H1 (cell line): Measurements from ENCODE around the gene TTLL7. TPM values are rescaled to one million over a fixed set of nuclear protein-coding genes. Genes with fewer than 3 reads are reported as not detected.

Experiments used
- BACH1 ChIP-seq: IDR thresholded peaks from 2 replicates; pipeline ENCODE4 v1.6.1; 2012; ENCODE audit warnings: low read length, improper control_type of control experiment
- BCL11A ChIP-seq, 2 experiments: IDR thresholded peaks; one replicate each; pipeline ENCODE4 v1.6.1; 2011; ENCODE audit warnings: low read depth in 2 of 2, low read length in 2 of 2, mild to moderate bottlenecking in 2 of 2
- NANOG ChIP-seq: IDR thresholded peaks from 2 replicates; pipeline ENCODE4 v1.6.1; 2011; ENCODE audit warnings: low read length, low read depth, mild to moderate bottlenecking, inconsistent platforms; ENCODE audit not compliant: insufficient read depth, poor library complexity, severe bottlenecking
- SP2 ChIP-seq: IDR thresholded peaks from 2 replicates; pipeline ENCODE4 v1.6.1; 2012; ENCODE audit warnings: mild to moderate bottlenecking, low read length, inconsistent platforms
- TEAD4 ChIP-seq: IDR thresholded peaks from 2 replicates; pipeline ENCODE4 v1.6.1; 2012; ENCODE audit warnings: low read depth, low read length, inconsistent platforms, mixed read lengths
- polyA plus RNA-seq, 7 experiments: library from polyadenylated mRNA; depleted of rRNA in 3 of 7; stranded (reverse) in 5 of 7; unstranded in 2 of 7; fragments of >200 nt in 5 of 7; fragments of 200-250 nt in 2 of 7; gene quantifications; 1 replicate in 5 of 7; 2 replicates in 1 of 7; 4 replicates in 1 of 7; pipeline versions ENCODE4 v1.2.1 to v1.2.3, GENCODE V29; 2011 to 2013; ENCODE audit warnings: missing spikeins in 2 of 7, mixed read lengths in 2 of 7
- total RNA-seq: library from RNA; stranded (reverse); fragmentation: NEBNext Ultra II Directional; extraction: Animal tissue kit (Norgen Biotek cat#: 25700); gene quantifications from 2 replicates; pipeline ENCODE4 v1.2.1, GENCODE V29; 2021
- TF ChIP-seq, protein P1 (sequence below): IDR thresholded peaks from 2 replicates; pipeline ENCODE4 v1.6.1; 2012; ENCODE audit warnings: inconsistent platforms

TTLL7 gene
- total and polyA plus RNA-seq, 2 of the 8 experiments (the other 6 are each of a cell fraction or from before 2014, with no cell fraction given) = 1.9 to 7.9 TPM

DNA sequence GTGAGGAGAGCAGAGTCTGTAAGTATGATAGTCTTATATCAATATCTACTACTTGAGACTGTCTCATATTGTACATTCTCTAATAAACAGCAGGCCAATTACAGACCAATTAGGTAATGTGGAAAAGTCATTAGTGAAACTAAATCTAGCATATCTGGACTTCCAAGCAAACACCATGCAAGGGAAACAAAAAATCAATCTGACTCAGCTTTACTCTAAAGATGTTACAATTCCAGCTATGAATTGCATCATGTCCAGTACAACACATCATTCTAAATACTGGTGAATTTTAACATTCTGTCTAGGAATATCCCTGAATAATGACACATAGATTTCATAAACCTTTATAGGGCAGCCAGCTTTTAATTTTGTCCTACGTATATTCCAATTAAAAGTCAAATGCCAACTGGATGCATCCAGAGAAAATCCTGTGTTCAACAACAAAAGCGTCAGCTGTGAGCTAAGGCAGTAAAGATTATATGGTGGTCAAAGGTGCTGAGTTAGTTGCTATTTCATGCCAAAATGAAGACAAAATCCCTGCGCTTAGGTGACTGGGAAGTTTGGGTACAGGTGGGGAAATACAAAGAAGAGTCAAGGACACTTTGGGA, 159.3 kb downstream of the TTLL7 start (continued):
- TF ChIP-seq NANOG = no peak
- no peak for TF ChIP-seq TEAD4
- TF ChIP-seq, protein P1, sequence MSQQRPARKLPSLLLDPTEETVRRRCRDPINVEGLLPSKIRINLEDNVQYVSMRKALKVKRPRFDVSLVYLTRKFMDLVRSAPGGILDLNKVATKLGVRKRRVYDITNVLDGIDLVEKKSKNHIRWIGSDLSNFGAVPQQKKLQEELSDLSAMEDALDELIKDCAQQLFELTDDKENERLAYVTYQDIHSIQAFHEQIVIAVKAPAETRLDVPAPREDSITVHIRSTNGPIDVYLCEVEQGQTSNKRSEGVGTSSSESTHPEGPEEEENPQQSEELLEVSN = no peak
- TF ChIP-seq BCL11A (IDR thresholded peaks at IDR 0.05; ENCODE audit: low read depth in 2 of 2, low read length in 2 of 2) = no peak
- TF ChIP-seq SP2 = no peak
- TF ChIP-seq BACH1 = no peak
- TF ChIP-seq, all 59 proteins: peak for 0
